NB4 (cell line): ENCODE results near the gene MSH4.

Experiments
- POLR2A ChIP-seq: IDR thresholded peaks from 2 replicates; pipeline ENCODE4 v1.6.1; 2011; ENCODE audit warnings: mild to moderate bottlenecking; ENCODE audit not compliant: insufficient read length; ENCODE audit errors: extremely low read depth
- TF ChIP-seq, protein P1 (sequence below): IDR thresholded peaks from one replicate; pipeline ENCODE4 v1.5.1; 2012; ENCODE audit warnings: low read depth, low read length
- TF ChIP-seq, protein P2 (sequence below): IDR thresholded peaks from 2 replicates; pipeline ENCODE4 v1.6.1; 2011; ENCODE audit warnings: low read depth, low read length

DNA sequence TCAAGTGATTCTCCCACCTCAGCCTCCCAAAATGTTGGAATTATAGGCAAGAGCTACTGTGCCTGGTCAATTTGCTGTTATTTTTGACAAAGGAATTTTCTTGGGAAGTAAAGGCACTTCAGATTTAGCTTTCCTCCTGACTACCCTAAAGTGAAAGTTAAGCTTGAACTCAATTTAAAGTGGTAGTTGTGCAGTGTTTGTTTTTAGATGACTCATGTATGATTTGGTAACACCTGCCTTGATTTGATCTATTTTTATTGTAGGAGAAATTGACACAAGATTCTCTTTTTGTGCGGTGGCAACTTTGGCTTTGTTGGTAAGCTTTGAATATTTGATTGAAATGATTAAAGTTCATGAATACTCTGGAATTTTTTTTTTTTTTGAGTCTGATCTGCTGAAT lies 5.7 kb upstream of the MSH4 start:
- TF ChIP-seq, protein P1, sequence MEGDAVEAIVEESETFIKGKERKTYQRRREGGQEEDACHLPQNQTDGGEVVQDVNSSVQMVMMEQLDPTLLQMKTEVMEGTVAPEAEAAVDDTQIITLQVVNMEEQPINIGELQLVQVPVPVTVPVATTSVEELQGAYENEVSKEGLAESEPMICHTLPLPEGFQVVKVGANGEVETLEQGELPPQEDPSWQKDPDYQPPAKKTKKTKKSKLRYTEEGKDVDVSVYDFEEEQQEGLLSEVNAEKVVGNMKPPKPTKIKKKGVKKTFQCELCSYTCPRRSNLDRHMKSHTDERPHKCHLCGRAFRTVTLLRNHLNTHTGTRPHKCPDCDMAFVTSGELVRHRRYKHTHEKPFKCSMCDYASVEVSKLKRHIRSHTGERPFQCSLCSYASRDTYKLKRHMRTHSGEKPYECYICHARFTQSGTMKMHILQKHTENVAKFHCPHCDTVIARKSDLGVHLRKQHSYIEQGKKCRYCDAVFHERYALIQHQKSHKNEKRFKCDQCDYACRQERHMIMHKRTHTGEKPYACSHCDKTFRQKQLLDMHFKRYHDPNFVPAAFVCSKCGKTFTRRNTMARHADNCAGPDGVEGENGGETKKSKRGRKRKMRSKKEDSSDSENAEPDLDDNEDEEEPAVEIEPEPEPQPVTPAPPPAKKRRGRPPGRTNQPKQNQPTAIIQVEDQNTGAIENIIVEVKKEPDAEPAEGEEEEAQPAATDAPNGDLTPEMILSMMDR, result no peak
- TF ChIP-seq, protein P2, sequence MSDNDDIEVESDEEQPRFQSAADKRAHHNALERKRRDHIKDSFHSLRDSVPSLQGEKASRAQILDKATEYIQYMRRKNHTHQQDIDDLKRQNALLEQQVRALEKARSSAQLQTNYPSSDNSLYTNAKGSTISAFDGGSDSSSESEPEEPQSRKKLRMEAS, result no peak
- no peak for TF ChIP-seq POLR2A
